Activated T-cell treated with anti-CD3 and anti-CD28 coated beads, Interleukin-2, amount 50 U/mL, for 72 hours (primary cell): ENCODE measurements around the gene FHOD1. TPM values are rescaled to one million over a fixed set of nuclear protein-coding genes. Genes with fewer than 3 reads are reported as not detected.

Experiments used
- ATAC-seq, 2 donors: fragments of 150-1000 bp; cut with Tn5 transposase; replicated peaks in 1 of 2; 2 replicates each; pipeline ENCODE4 v1.10.0; 2021; ENCODE audit warnings: moderate library complexity in 2 of 2, mild to moderate bottlenecking in 1 of 2
- DNase-seq, 2 donors: peaks; one replicate each; pipeline ENCODE4 v3.0.0; 2021 to 2022; ENCODE audit warnings: mixed read lengths in 1 of 2
- H3K27ac Mint-ChIP-seq: one replicate; pipeline ENCODE4 v1.8.0; 2022; ENCODE audit warnings: mild to moderate bottlenecking, moderate library complexity, mixed read lengths
- H3K27me3 Mint-ChIP-seq: one replicate; pipeline ENCODE4 v1.8.0; 2022; ENCODE audit warnings: low read depth, mixed read lengths
- H3K36me3 Mint-ChIP-seq, 2 donors: one replicate each; pipeline ENCODE4 v1.8.0; 2022; ENCODE audit warnings: mixed read lengths in 2 of 2, mild to moderate bottlenecking in 1 of 2; ENCODE audit not compliant: insufficient read depth in 2 of 2
- H3K4me1 Mint-ChIP-seq: one replicate; pipeline ENCODE4 v1.8.0; 2022; ENCODE audit warnings: low read depth, mixed read lengths
- H3K4me3 Mint-ChIP-seq, 2 donors: one replicate each; pipeline ENCODE4 v1.8.0; 2022; ENCODE audit warnings: mild to moderate bottlenecking in 2 of 2, mixed read lengths in 2 of 2, moderate library complexity in 2 of 2
- H3K9me3 Mint-ChIP-seq, 2 donors: one replicate each; pipeline ENCODE4 v1.8.0; 2022; ENCODE audit warnings: mixed read lengths in 2 of 2
- total RNA-seq, 2 donors: library from RNA; stranded (reverse); gene quantifications; one replicate each; pipeline ENCODE4 v1.2.3, GENCODE V29; 2022

Gene FHOD1
- total RNA-seq, 2 donors from 2014 or later: 106 to 114 TPM

DNA sequence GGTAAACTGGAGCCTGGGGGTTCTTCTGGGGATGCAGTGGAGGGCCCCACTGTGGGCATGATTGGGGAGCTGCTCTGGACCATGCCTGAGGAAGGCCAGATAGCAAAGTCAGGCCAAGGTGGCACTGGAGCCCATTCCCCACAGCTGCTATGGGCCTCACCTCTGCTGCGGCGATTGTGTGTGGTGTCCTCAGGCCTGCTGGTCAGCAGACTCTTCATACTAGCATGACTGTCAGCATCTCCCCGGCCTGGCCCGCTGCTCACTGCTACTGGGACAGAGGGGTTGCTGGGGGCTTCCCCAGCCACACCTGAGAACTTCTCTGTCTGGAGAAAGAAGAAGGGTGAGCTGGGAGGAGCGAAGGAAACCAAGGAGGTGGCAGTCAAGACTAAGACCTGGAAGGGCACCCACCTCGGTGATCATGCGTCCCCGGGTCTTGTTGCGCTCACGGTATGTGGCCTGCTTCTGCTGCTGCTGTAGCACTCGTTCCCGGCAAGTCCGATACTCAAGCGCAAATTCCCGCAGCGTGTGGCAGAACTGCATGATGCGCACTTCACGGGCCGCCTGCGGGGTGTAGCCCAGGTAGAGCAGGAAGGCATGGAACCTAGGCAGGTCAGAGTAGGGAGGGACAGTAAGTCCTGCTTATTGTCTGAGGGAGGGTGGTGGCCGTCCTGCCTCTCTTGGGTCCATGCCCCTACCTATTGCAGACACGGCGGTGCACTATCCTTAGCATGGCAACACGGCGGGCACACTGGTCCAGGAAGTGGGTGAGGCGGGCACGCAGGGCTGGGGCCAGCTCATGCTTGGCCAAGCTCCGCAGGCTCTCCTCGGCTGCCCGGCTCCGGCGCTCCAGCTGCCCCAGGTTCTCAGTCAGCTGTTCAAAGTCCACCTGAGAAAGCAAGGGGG is 17.1 kb downstream of the FHOD1 start:
- no peak overlapping the region for H3K4me3 Mint-ChIP-seq
- DNase-seq (no peak), ATAC-seq (no peak)
- H3K27me3 Mint-ChIP-seq: no peaks in the 10 kb centered on the region
- H3K4me1 Mint-ChIP-seq: peaks cover 31% of the 10 kb centered on the region
- H3K9me3 Mint-ChIP-seq: no peaks in the 10 kb centered on the region
- H3K36me3 Mint-ChIP-seq: peaks cover 9 to 18% of the 10 kb centered on the region in 2 donors
- H3K27ac Mint-ChIP-seq: no peak overlapping the region

- Mint-ChIP-seq H3K36me3 (peaks cover 9 to 18% of the 10 kb centered on the region in 2 donors), H3K4me3 (peak overlapping the region; percentile 40 to 98), H3K27me3 (no peaks in the 10 kb centered on the region), H3K27ac (no peak overlapping the region), H3K4me1 (peaks cover 43% of the 10 kb centered on the region), H3K9me3 (no peaks in the 10 kb centered on the region)
- ATAC-seq: no peak
- DNase-seq: no peak
Measured at GRCh38 chr16:67228905-67229304, 18.4 kb downstream of the FHOD1 start.

- H3K36me3 Mint-ChIP-seq: peaks cover 6 to 13% of the 10 kb centered on the region in 2 donors
- DNase-seq (no peak), ATAC-seq (no peak)
- H3K9me3 Mint-ChIP-seq: no peaks in the 10 kb centered on the region
- H3K27ac Mint-ChIP-seq: no peak overlapping the region
- H3K4me1 Mint-ChIP-seq: peaks cover 46% of the 10 kb centered on the region
- H3K27me3 Mint-ChIP-seq: no peaks in the 10 kb centered on the region
- H3K4me3 Mint-ChIP-seq: peak overlapping the region; percentile 89 to 98
Measured at GRCh38 chr16:67228034-67228785, 19.1 kb downstream of the FHOD1 start.

GRCh38 chr16:67227567-67227921 is 19.7 kb downstream of the FHOD1 start:
- peaks cover 5 to 12% of the 10 kb centered on the region in 2 donors for H3K36me3 Mint-ChIP-seq
- no peaks in the 10 kb centered on the region for H3K27me3 Mint-ChIP-seq
- H3K27ac Mint-ChIP-seq: peak overlapping the region; percentile 85
- no peaks in the 10 kb centered on the region for H3K9me3 Mint-ChIP-seq
- H3K4me3 Mint-ChIP-seq: peak overlapping the region; percentile 89 to 98
- H3K4me1 Mint-ChIP-seq: peaks cover 46% of the 10 kb centered on the region
- DNase-seq (no peak), ATAC-seq (no peak)

GRCh38 chr16:67226804-67227566 is 20.3 kb downstream of the FHOD1 start, which contains the start of gene TMEM208:
Gene TMEM208 (plus strand): TSS chr16:67227130. CDS start chr16:67227219, 89 bp downstream.
- Mint-ChIP-seq H3K27me3 (no peaks in the 10 kb centered on the region), H3K4me1 (peaks cover 46% of the 10 kb centered on the region), H3K9me3 (no peaks in the 10 kb centered on the region), H3K36me3 (peaks cover 5 to 7% of the 10 kb centered on the region in 2 donors), H3K27ac (peak within 1 kb of the TSS; percentile 85), H3K4me3 (peak within 1 kb of the TSS; percentile 89 to 98)
- DNase-seq (peak; percentile 99), ATAC-seq (peak; percentile 98)

DNA sequence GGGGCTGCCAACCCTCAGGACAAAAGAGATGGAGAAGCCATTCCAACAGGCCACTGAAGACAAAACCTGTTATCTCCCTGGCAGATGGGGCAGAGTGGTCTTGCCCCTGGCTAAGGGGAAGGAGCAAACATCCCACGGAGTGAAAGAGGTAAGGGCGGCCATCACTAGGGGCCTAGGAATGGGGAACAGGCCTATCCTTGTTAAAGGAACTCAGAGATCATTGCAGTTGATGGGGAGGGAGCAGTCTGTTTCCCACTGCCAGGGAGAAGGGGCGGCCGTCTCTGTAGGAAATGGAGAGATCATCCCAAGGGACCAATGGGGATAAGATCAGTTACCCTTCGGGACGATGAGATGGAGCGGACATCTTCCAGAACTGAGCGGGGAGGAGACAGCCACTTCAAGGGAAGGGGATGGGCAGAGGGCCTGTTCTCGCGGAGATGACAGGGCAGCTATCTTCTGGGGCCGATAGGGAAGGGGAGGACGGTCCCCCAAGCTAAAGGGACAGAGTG is 20.9 kb downstream of the FHOD1 start:
- no peak for ATAC-seq

DNA sequence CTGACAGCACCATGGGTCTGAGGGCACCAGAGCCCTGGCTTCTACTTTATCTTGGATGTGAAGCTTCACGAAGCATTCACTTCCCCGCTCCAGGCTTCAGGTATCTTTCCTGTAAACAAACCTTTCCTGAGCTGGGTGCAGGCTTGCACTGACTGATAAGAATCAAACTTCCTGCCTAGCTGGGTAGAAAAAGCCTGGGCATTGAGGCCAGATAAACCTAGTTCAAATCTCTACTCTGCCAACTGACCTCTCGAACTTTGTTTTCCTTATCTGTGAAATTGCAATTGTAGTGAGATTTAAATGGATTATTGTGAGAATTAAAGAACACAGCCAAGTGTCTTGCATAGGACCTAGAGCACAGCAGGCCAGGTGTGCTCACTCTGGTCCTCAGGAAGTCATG is 23.3 kb downstream of the FHOD1 start:
- peaks cover 2 to 5% of the 10 kb centered on the region in 2 donors for H3K36me3 Mint-ChIP-seq
- no peak overlapping the region for H3K4me3 Mint-ChIP-seq
- DNase-seq (no peak), ATAC-seq (no peak)
- H3K27ac Mint-ChIP-seq: peak overlapping the region; percentile 20
- no peaks in the 10 kb centered on the region for H3K9me3 Mint-ChIP-seq
- H3K4me1 Mint-ChIP-seq: peaks cover 46% of the 10 kb centered on the region
- H3K27me3 Mint-ChIP-seq: no peaks in the 10 kb centered on the region

More for the DNA sequence above, 20.9 kb downstream of the FHOD1 start:
- Mint-ChIP-seq H3K27me3 (no peaks in the 10 kb centered on the region), H3K4me3 (peak overlapping the region; percentile 89 to 98), H3K27ac (peak overlapping the region; percentile 85), H3K4me1 (peaks cover 46% of the 10 kb centered on the region), H3K36me3 (peaks cover 5 to 6% of the 10 kb centered on the region in 2 donors), H3K9me3 (no peaks in the 10 kb centered on the region)
- DNase-seq: no peak

GRCh38 chr16:67216612-67217490 is 30.4 kb downstream of the FHOD1 start:
- Mint-ChIP-seq H3K27ac (no peak overlapping the region), H3K4me1 (no peaks in the 10 kb centered on the region), H3K36me3 (peaks cover 0 to 2% of the 10 kb centered on the region in 2 donors), H3K27me3 (no peaks in the 10 kb centered on the region), H3K4me3 (no peak overlapping the region), H3K9me3 (no peaks in the 10 kb centered on the region)
- ATAC-seq (no peak), DNase-seq (no peak)

DNA sequence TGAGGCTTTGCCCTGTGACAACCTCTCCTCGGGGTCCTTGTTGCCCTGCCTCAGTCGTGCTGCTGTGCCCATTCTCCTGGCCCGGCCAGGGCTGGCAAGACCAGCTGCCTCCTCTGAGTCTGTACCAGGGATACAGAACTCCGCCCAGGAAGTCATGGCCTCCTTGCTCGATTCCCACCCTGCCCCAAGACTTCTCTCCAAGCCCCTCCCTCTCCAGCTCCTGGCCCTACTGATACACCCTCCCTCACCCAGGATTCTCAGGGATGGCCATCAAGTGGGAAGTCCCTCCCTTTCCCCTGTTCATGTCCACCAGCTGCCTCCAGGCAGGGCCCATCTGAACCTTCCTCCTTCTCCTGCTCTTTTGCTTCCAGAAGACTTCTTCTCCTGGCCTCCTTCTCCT is 31.6 kb downstream of the FHOD1 start:
- no peak for DNase-seq
- Mint-ChIP-seq H3K9me3 (no peaks in the 10 kb centered on the region), H3K4me1 (no peaks in the 10 kb centered on the region), H3K27ac (no peak overlapping the region), H3K36me3 (no peaks in the 10 kb centered on the region), H3K27me3 (no peaks in the 10 kb centered on the region), H3K4me3 (no peak overlapping the region)
- ATAC-seq: no peak

GRCh38 chr16:67213197-67214019 is 33.9 kb downstream of the FHOD1 start:
- H3K9me3 Mint-ChIP-seq: no peaks in the 10 kb centered on the region
- no peak overlapping the region for H3K4me3 Mint-ChIP-seq
- no peaks in the 10 kb centered on the region for H3K36me3 Mint-ChIP-seq
- H3K27me3 Mint-ChIP-seq: no peaks in the 10 kb centered on the region
- H3K4me1 Mint-ChIP-seq: no peaks in the 10 kb centered on the region
- ATAC-seq (no peak), DNase-seq (no peak)
- no peak overlapping the region for H3K27ac Mint-ChIP-seq

GRCh38 chr16:67212766-67213165 is 34.5 kb downstream of the FHOD1 start:
- Mint-ChIP-seq H3K27me3 (no peaks in the 10 kb centered on the region), H3K27ac (no peak overlapping the region), H3K36me3 (no peaks in the 10 kb centered on the region), H3K4me1 (no peaks in the 10 kb centered on the region), H3K9me3 (no peaks in the 10 kb centered on the region), H3K4me3 (no peak overlapping the region)
- no peak for ATAC-seq
- no peak for DNase-seq
